ENCODE results near the gene SDK1.

DNA sequence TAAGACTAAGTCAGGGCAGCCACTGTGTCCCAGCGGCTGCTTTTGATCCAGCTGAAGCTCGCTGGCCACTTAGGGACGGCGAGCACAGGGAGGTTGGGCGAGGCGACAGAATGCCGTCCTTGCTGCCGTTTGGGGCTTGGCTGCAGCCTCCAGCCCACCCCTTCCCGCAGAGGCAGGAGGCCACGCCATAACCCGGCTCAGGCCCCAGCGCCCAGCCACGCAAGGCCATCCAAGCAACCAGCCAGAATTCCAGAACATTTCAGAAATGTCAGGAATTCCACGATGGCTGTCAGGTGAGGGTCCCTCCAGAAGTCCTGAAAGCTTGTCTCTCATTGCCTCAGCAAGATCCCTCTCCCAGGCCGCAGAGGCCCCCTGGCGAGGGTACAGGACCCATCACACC, 901.9 kb downstream of the SDK1 start:
- TF ChIP-seq, protein P1, sequence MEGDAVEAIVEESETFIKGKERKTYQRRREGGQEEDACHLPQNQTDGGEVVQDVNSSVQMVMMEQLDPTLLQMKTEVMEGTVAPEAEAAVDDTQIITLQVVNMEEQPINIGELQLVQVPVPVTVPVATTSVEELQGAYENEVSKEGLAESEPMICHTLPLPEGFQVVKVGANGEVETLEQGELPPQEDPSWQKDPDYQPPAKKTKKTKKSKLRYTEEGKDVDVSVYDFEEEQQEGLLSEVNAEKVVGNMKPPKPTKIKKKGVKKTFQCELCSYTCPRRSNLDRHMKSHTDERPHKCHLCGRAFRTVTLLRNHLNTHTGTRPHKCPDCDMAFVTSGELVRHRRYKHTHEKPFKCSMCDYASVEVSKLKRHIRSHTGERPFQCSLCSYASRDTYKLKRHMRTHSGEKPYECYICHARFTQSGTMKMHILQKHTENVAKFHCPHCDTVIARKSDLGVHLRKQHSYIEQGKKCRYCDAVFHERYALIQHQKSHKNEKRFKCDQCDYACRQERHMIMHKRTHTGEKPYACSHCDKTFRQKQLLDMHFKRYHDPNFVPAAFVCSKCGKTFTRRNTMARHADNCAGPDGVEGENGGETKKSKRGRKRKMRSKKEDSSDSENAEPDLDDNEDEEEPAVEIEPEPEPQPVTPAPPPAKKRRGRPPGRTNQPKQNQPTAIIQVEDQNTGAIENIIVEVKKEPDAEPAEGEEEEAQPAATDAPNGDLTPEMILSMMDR (IDR thresholded peaks at IDR 0.05) = no peak
- TF ChIP-seq POLR2A (IDR thresholded peaks at IDR 0.05) = no peak
- TF ChIP-seq POLR2AphosphoS5 (IDR thresholded peaks at IDR 0.05; ENCODE audit: insufficient read depth in 1 of 2, low read depth in 1 of 2) = no peak

All from vagina (tissue), 2 donors.